SK-N-SH (cell line): Measurements from ENCODE around the gene HGS. TPM values are rescaled to one million over a fixed set of nuclear protein-coding genes. Genes with fewer than 3 reads are reported as not detected.

ENCODE experiments used
- CTCF ChIA-PET: fragments of 300-600, 350-600 bp; formaldehyde crosslinking; extraction: SDS; loops from one replicate; lab custom pipeline; 2021; lab: Yijun Ruan, JAX
- POLR2A ChIA-PET: fragments of 350-600 bp; sonication (Branson Sonifier 250); formaldehyde crosslinking; extraction: SDS; loops from one replicate; lab custom pipeline; 2020; ENCODE audit warnings: antibody characterized with exemption, inconsistent platforms; lab: Yijun Ruan, JAX
- DNase-seq: peaks from one replicate; pipeline ENCODE4 v3.0.0; 2012
- H2AFZ ChIP-seq: fragments of 200-600 bp; sonication (generic); 2 replicates; pipeline ENCODE4 v1.8.1; 2016; ENCODE audit warnings: antibody characterized with exemption, mild to moderate bottlenecking, low read depth
- H3F3A ChIP-seq: fragments of 200-600 bp; sonication (generic); replicated peaks from 2 replicates; pipeline ENCODE3; 2016; ENCODE audit warnings: antibody characterized with exemption, mild to moderate bottlenecking; ENCODE audit not compliant: insufficient read depth
- H3K27ac ChIP-seq, 2 experiments: fragments of 200-500 bp in 1 of 2; fragments of 200-600 bp in 1 of 2; sonication (Bioruptor generic) in 1 of 2; sonication (generic), shearing (Covaris generic) in 1 of 2; 2 replicates each; pipeline versions ENCODE4 v1.5.1 to v1.6.1; 2014 to 2016; ENCODE audit warnings: low read depth in 2 of 2, inconsistent platforms in 1 of 2, low read length in 1 of 2, mild to moderate bottlenecking in 1 of 2, mixed read lengths in 1 of 2
- H3K27me3 ChIP-seq: fragments of 200-600 bp; sonication (generic), shearing (Covaris generic); 2 replicates; pipeline ENCODE4 v1.6.1; 2016; ENCODE audit warnings: mixed run types; ENCODE audit not compliant: insufficient read depth
- H3K36me3 ChIP-seq, 2 experiments: fragments of 200-500 bp in 1 of 2; fragments of 200-600 bp in 1 of 2; sonication (Bioruptor generic) in 1 of 2; sonication (generic) in 1 of 2; replicated peaks in 1 of 2; 2 replicates each; pipeline versions ENCODE3 to v1.5.1; 2014 to 2016; ENCODE audit warnings: low read length in 1 of 2, mild to moderate bottlenecking in 1 of 2; ENCODE audit not compliant: insufficient read depth in 2 of 2, control insufficient read depth in 1 of 2
- H3K4me1 ChIP-seq, 2 experiments: fragments of 200-500 bp in 1 of 2; fragments of 200-600 bp in 1 of 2; sonication (Bioruptor generic) in 1 of 2; sonication (generic), shearing (Covaris generic) in 1 of 2; 2 replicates each; pipeline versions ENCODE4 v1.5.1 to v1.6.1; 2014 to 2016; ENCODE audit warnings: low read depth in 1 of 2, low read length in 1 of 2, mixed run types in 1 of 2; ENCODE audit not compliant: insufficient read depth in 2 of 2, control insufficient read depth in 1 of 2
- H3K4me2 ChIP-seq: fragments of 200-600 bp; sonication (generic), shearing (Covaris generic); 2 replicates; pipeline ENCODE4 v1.6.1; 2017; ENCODE audit warnings: mixed run types
- H3K4me3 ChIP-seq, 2 experiments: fragments of 200-500 bp in 1 of 2; fragments of 200-600 bp in 1 of 2; sonication (Bioruptor generic) in 1 of 2; sonication (generic), shearing (Covaris generic) in 1 of 2; 2 replicates each; pipeline versions ENCODE4 v1.5.1 to v1.8.1; 2014 to 2016; ENCODE audit warnings: low read depth in 2 of 2, inconsistent platforms in 1 of 2, low read length in 1 of 2, mild to moderate bottlenecking in 1 of 2, mixed read lengths in 1 of 2, moderate library complexity in 1 of 2
- H3K79me2 ChIP-seq: fragments of 200-600 bp; sonication (generic); 2 replicates; pipeline ENCODE4 v1.8.1; 2017; ENCODE audit warnings: mild to moderate bottlenecking; ENCODE audit not compliant: insufficient read depth
- H3K9ac ChIP-seq: fragments of 200-600 bp; sonication (generic); 2 replicates; pipeline ENCODE4 v1.6.1; 2017; ENCODE audit warnings: mixed run types
- H3K9me2 ChIP-seq: fragments of 200-600 bp; sonication (generic); 2 replicates; pipeline ENCODE4 v1.6.1; 2017; ENCODE audit warnings: mixed run types
- H3K9me3 ChIP-seq: fragments of 200-600 bp; sonication (generic); 2 replicates; pipeline ENCODE4 v1.6.1; 2017; ENCODE audit warnings: mixed run types, mild to moderate bottlenecking, moderate library complexity
- H4K20me1 ChIP-seq: fragments of 200-600 bp; sonication (generic); 2 replicates; pipeline ENCODE4 v1.6.1; 2017; ENCODE audit warnings: mild to moderate bottlenecking, mixed run types; ENCODE audit not compliant: insufficient read depth
- EP300 ChIP-seq, 2 experiments: IDR thresholded peaks; 2 replicates each; pipeline versions ENCODE4 v1.4.0 to v1.6.1; 2012; ENCODE audit warnings: borderline replicate concordance in 1 of 2, low read depth in 1 of 2, low read length in 1 of 2
- EZH2phosphoT487 ChIP-seq: fragments of 200-600 bp; sonication (generic); IDR thresholded peaks from 2 replicates; pipeline ENCODE4 v1.6.1; 2017; ENCODE audit warnings: low read depth, mixed run types, mild to moderate bottlenecking, antibody characterized with exemption, moderate library complexity, borderline replicate concordance
- FOXM1 ChIP-seq: IDR thresholded peaks from 2 replicates; pipeline ENCODE4 v1.4.0; 2012; ENCODE audit warnings: low read depth, mild to moderate bottlenecking
- IRF3 ChIP-seq: fragments of 150-350 bp; IDR thresholded peaks from 2 replicates; pipeline ENCODE4 v1.6.1; 2016; ENCODE audit warnings: mild to moderate bottlenecking, low read depth, low read length
- JUND ChIP-seq: IDR thresholded peaks from 2 replicates; pipeline ENCODE4 v1.4.0; 2012
- MXI1 ChIP-seq: IDR thresholded peaks from 2 replicates; pipeline ENCODE4 v1.6.1; 2012; ENCODE audit warnings: mild to moderate bottlenecking, low read depth, low read length, improper control_type of control experiment
- POLR2AphosphoS5 ChIP-seq: IDR thresholded peaks from 2 replicates; pipeline ENCODE4 v1.6.1; 2012; ENCODE audit warnings: low read depth, low read length
- SMC3 ChIP-seq: IDR thresholded peaks from 2 replicates; pipeline ENCODE4 v1.6.1; 2012; ENCODE audit warnings: low read depth, low read length, improper control_type of control experiment
- TAF1 ChIP-seq: IDR thresholded peaks from 2 replicates; pipeline ENCODE4 v1.6.1; 2012; ENCODE audit warnings: low read depth, mild to moderate bottlenecking, low read length, moderate library complexity, borderline replicate concordance
- TEAD4 ChIP-seq: IDR thresholded peaks from 2 replicates; pipeline ENCODE4 v1.4.0; 2012; ENCODE audit warnings: mild to moderate bottlenecking, borderline replicate concordance; ENCODE audit not compliant: insufficient read depth
- YY1 ChIP-seq: IDR thresholded peaks from 2 replicates; pipeline ENCODE4 v1.4.0; 2012; ENCODE audit warnings: low read depth, mild to moderate bottlenecking
- WGBS: methylation state at CpG from one replicate; pipeline ENCODE4 v1.1.6; 2017; ENCODE audit warnings: low lambda C conversion rate; 5-methylcytosine and 5-hydroxymethylcytosine counted together
- polyA plus RNA-seq, 3 experiments: library from polyadenylated mRNA; depleted of rRNA; stranded (reverse); fragments of >200 nt; gene quantifications; 2 replicates each; pipeline ENCODE4 v1.2.3, GENCODE V29; 2012
- TF ChIP-seq, protein P1 (sequence below): IDR thresholded peaks from 2 replicates; pipeline ENCODE4 v1.6.1; 2012; ENCODE audit warnings: mild to moderate bottlenecking, low read depth, low read length, moderate library complexity
- TF ChIP-seq, protein P2 (sequence below): IDR thresholded peaks from 2 replicates; pipeline ENCODE4 v1.4.0; 2012; ENCODE audit warnings: low read depth
- TF ChIP-seq, protein P3 (sequence below): IDR thresholded peaks from 2 replicates; pipeline ENCODE4 v1.4.0; 2012; ENCODE audit warnings: low read depth, borderline replicate concordance
- TF ChIP-seq, protein P4 (sequence below): fragments of 200-600 bp; sonication (generic); IDR thresholded peaks from 2 replicates; pipeline ENCODE4 v1.6.1; 2017; ENCODE audit warnings: antibody characterized with exemption, mild to moderate bottlenecking, moderate library complexity

The HGS gene
- polyA plus RNA-seq, 1 of the 3 experiments (the other 2 are of a cell fraction) = 192 TPM

GRCh38 chr17:81727324-81728031 is 43.7 kb downstream of the HGS start:
- Histone ChIP-seq H3K79me2 (no peaks in the 10 kb centered on the region), H2AFZ (no peak overlapping the region), H3K9me3 (no peaks in the 10 kb centered on the region), H3K9me2 (no peaks in the 10 kb centered on the region), H3K27ac (no peak overlapping the region), H3K9ac (no peak overlapping the region), H3K4me1 (no peaks in the 10 kb centered on the region; a peak in 1 of 4 replicates), H3F3A (peaks cover 17% of the 10 kb centered on the region), H4K20me1 (no peaks in the 10 kb centered on the region), H3K4me2 (no peak overlapping the region), H3K4me3 (no peak overlapping the region), H3K27me3 (no peaks in the 10 kb centered on the region; the same call in 1 of the 2 replicates)
- 86% methylated on average over 23 of the region's 23 CpGs for WGBS
- no peak for DNase-seq
- CTCF ChIA-PET = interaction anchor here (1.3 to 1.4 kb wide), 2 partner anchors 8 to 79 kb away, joined by 5 to 6 read pairs; no protein-coding TSS in a partner anchor
- POLR2A ChIA-PET = interaction anchor here (0.7 kb wide), 1 partner anchor 138 kb away, joined by 4 read pairs; no protein-coding TSS in a partner anchor
- TF ChIP-seq, protein P1, sequence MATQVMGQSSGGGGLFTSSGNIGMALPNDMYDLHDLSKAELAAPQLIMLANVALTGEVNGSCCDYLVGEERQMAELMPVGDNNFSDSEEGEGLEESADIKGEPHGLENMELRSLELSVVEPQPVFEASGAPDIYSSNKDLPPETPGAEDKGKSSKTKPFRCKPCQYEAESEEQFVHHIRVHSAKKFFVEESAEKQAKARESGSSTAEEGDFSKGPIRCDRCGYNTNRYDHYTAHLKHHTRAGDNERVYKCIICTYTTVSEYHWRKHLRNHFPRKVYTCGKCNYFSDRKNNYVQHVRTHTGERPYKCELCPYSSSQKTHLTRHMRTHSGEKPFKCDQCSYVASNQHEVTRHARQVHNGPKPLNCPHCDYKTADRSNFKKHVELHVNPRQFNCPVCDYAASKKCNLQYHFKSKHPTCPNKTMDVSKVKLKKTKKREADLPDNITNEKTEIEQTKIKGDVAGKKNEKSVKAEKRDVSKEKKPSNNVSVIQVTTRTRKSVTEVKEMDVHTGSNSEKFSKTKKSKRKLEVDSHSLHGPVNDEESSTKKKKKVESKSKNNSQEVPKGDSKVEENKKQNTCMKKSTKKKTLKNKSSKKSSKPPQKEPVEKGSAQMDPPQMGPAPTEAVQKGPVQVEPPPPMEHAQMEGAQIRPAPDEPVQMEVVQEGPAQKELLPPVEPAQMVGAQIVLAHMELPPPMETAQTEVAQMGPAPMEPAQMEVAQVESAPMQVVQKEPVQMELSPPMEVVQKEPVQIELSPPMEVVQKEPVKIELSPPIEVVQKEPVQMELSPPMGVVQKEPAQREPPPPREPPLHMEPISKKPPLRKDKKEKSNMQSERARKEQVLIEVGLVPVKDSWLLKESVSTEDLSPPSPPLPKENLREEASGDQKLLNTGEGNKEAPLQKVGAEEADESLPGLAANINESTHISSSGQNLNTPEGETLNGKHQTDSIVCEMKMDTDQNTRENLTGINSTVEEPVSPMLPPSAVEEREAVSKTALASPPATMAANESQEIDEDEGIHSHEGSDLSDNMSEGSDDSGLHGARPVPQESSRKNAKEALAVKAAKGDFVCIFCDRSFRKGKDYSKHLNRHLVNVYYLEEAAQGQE = no peak
- TF ChIP-seq FOXM1 (no peak), YY1 (no peak), EZH2phosphoT487 (no peak), MXI1 (no peak), JUND (no peak), TEAD4 (no peak), EP300 (IDR thresholded peaks at IDR 0.05; ENCODE audit: borderline replicate concordance in 1 of 2, low read depth in 1 of 2, low read length in 1 of 2) (no peak), POLR2AphosphoS5 (no peak), TAF1 (no peak), SMC3 (no peak), IRF3 (no peak)
- TF ChIP-seq, protein P2, sequence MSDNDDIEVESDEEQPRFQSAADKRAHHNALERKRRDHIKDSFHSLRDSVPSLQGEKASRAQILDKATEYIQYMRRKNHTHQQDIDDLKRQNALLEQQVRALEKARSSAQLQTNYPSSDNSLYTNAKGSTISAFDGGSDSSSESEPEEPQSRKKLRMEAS = no peak
- TF ChIP-seq, protein P3, sequence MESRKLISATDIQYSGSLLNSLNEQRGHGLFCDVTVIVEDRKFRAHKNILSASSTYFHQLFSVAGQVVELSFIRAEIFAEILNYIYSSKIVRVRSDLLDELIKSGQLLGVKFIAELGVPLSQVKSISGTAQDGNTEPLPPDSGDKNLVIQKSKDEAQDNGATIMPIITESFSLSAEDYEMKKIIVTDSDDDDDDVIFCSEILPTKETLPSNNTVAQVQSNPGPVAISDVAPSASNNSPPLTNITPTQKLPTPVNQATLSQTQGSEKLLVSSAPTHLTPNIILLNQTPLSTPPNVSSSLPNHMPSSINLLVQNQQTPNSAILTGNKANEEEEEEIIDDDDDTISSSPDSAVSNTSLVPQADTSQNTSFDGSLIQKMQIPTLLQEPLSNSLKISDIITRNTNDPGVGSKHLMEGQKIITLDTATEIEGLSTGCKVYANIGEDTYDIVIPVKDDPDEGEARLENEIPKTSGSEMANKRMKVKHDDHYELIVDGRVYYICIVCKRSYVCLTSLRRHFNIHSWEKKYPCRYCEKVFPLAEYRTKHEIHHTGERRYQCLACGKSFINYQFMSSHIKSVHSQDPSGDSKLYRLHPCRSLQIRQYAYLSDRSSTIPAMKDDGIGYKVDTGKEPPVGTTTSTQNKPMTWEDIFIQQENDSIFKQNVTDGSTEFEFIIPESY = no peak
- TF ChIP-seq, protein P4, sequence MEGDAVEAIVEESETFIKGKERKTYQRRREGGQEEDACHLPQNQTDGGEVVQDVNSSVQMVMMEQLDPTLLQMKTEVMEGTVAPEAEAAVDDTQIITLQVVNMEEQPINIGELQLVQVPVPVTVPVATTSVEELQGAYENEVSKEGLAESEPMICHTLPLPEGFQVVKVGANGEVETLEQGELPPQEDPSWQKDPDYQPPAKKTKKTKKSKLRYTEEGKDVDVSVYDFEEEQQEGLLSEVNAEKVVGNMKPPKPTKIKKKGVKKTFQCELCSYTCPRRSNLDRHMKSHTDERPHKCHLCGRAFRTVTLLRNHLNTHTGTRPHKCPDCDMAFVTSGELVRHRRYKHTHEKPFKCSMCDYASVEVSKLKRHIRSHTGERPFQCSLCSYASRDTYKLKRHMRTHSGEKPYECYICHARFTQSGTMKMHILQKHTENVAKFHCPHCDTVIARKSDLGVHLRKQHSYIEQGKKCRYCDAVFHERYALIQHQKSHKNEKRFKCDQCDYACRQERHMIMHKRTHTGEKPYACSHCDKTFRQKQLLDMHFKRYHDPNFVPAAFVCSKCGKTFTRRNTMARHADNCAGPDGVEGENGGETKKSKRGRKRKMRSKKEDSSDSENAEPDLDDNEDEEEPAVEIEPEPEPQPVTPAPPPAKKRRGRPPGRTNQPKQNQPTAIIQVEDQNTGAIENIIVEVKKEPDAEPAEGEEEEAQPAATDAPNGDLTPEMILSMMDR = no peak
- TF ChIP-seq, all 33 proteins: peak for 0
- H3K36me3 ChIP-seq = no peaks in the 10 kb centered on the region
